ENCODE results near the gene CACNA1C.

- TF ChIP-seq CTCF (IDR thresholded peaks at IDR 0.05; ENCODE audit: low read depth, low read length) = no peak
- TF ChIP-seq POLR2A (IDR thresholded peaks at IDR 0.05; ENCODE audit: extremely low read depth, insufficient read length) = no peak
Observed at GRCh38 chr12:2198005-2198501, 145.3 kb downstream of the CACNA1C start.
